Central memory CD4-positive, alpha-beta T cell (primary cell): ENCODE data around the gene IFNA17.
"Not testable (repeated sequence)": the region's sequence is repeated elsewhere in the genome, so short reads cannot be mapped to it uniquely, and the experiment has no call there.

Experiments
- DNase-seq: peaks from one replicate; pipeline ENCODE4 v3.0.0; 2022
- total RNA-seq, 3 experiments: gene quantifications; one replicate each; lab custom pipeline; 2026; lab: John Stamatoyannopoulos, UW

The IFNA17 gene
- 0 reads per million in 3 experiments for total RNA-seq

DNA sequence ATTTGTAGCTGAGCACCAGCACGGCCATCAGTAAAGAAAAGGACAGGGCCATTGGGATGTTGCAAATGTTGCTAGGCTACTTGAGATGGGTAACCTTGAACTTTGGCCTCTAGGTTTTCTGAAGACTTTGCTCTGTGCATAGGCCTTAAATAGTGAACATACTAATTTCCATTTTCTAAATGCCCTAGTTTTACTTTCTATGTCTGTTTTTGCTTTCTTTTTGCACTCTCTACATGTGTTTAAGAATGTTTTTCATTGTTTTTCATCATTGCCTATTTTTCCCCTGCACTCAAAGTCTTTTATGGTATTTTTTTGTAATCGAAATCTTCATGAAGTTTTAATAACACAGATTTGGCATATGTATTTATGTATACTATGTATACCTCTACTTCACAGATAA, at the start of gene IFNA17:
Gene IFNA17 (minus strand): TSS at position 101 of the 400 bp plus-strand sequence. CDS start 49 bp downstream, at position 52.
- DNase-seq: no peak

DNA sequence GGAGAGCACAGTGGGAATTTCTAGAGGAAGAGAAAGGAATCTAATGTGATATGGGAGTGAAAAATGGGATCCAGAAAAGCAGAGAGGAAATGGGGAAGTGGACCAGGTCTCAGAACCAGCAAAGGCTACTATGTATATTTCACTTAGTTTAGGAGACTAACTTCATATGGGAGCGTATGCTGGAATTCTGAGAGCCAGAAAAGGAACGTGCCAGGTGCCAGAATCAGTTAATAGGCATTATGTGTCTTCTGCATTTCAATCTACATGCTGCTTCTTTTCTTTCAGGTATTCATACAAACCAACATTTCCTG, 40.3 kb upstream of the IFNA17 start:
- DNase-seq: no peak

DNA sequence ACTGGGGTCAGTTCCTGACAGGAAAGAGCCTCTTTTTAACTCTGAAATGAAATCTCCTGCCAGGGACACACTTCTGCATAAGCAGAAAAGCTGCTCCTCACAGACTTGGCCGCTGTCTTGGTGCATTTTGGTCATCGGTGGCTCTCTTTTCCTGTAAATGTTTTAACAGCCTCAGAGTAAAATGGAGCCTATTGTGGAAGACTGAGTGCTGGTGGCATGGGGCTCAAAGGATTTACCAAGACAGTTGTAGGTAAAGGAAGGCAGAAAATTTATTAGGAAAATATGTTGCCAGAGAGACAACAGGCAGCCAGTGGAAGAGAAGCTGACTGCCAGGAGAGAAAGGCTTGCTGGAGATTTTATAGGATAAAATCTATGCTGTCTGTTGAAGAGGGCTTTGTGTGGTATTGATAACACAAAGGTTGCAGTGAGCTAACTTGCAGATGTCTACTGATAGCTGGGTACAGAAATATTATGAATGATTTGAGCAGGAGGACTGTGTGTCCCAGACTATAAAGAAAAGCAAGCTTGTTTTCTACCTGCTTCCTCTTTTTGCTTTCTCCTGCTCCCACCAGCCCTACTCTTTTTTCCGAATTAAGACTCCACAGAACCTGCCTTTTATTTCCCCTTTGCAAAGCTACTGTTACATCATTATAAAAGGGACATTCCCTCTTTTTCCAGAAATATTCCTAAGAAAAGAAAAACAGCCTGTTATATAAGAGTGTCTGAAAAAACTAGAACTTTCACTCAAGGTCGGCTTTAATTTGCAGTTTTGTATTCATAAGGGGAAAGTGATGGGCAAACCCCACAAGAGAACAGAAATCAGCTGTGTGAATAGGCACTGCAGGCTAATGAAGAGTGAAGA, 39.7 kb upstream of the IFNA17 start:
- no peak for DNase-seq

DNA sequence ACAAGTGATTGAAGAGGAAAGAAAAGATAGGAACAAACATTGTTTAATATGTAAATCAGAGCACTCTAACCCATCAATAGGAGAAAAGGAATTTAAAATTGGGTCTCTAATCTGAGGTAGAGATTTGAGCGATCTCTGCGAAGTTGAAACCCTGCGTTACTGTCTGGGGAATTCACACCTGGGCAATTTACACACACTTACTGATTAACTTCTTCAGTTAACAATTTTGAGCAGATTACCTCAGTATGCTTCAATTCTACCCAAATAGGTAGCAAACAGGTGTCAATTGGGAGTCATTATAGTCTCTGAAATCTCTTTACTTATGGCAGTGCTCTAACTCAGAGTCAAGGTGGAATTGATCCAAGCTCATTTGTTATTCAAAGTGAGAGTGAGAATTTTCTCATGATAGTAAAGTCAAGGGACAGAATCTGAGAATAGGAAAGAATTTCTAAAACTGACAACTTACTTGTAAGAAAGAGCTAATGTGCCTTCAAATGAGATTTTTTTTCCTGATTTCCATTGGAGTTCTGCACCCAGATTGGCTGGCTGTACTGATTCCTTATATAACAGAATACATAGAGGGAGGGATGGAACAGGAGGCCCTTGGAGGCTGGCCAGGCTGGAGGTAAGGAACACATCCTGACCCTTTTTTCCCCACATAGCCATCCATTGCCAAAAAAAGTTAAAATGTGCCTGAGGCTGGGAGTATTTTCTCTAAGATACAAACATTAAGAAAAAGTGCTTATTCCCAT, 38.9 kb upstream of the IFNA17 start:
- no peak for DNase-seq

DNA sequence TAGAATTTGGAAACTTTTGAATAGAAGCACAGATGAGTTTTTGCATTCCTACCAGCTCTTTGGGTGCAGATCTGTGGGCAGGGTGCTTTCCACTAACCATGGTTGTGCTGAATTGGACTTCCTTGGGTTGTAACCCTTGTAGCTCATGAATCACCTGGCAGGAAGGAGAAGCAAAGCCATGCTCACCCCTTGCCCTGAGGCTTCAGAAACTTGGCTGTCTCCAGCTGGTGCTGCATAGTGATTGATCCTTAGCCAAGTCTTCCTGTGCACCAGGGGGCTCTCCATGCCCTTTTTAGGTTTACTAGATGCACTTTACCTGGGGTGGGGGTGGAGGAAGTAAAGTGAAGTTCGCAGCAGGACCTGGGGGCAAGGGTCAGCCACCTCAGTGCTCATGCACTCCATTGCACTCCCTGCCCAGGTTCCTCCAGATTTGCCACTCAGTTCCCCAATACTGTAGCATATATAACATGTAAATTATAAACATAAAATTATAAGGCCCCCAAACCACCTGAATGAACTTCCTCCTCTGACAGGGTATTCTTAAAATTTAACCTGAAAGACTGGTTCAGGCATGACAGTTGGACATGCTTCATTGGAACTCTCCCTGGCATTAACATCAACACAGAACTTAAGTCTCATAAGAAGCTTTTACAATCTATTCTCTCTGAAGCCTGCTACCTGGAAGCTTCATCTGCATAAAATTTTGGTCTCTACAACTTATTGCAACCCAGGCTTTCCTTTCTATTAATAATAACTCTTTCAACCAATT, 37.6 kb upstream of the IFNA17 start:
- no peak for DNase-seq

DNA sequence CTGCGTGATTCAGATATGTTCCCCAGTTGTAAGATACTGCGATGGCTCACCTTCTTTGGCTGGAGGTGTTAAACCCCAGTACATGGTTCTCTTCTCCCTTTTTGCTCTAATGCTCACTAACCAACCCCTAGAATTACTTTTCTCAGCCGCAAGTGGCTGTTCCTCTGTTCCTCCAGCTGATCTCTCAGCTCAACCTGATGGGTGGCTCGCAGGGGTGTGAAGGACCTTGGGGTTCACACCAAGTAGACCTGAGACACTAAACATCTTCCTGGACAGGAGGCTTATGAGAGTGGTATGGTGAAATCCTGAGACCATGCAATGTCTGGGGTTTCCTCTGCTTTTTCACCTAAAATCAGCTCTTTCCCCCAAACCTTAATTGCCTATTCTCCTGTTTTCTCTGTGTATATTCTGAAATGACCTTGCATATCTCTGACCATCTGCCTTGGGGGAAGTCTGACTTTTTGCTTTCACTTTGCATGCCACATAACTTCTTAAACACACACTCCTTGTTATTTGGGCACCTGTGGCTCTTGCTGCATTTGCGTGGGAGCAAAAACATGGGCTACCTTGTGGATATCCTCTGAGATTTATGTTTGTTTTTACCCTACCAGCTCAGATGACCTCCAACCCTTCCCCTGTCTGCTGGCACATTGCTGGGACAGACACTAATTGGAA, 27.7 kb upstream of the IFNA17 start:
- no peak for DNase-seq

DNA sequence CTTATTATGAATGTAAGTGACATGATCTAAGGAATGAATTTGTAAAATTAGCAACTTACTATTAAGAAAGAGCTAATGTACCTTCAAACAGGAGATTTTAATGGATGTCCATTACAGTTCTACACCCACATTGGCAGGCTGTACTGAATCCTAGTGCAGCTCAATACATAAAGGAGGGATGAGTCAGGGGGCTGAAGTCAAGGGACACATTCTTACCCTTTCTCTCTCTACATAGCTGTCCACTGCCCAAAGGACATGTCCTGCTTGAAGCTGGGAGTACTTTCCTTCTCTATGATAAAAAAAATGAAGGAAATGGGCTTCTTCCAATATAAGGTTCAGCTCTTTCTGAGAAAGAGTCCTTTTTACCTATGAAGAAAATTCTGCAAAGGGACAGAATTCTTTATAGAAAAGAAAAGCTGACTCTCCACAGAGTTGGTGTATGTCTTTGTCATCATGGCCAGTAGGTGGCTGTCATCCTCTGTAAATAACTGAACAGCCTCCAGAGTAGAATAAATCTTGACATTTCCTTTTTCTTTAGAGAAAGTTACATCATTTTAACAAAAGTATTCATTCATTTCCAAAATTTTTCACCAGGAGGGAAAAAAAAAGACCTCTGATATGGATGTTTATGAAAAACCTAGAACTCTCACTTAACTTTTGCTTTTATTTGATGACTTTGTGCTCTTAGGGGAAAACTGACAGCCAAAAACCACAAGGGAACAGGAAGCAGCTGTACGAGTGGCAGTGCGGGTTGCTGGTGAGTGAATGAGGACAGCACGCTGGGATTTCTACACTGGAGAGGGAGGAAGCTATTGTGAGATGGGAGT, 24.9 kb upstream of the IFNA17 start:
- DNase-seq: peak; percentile 14

DNA sequence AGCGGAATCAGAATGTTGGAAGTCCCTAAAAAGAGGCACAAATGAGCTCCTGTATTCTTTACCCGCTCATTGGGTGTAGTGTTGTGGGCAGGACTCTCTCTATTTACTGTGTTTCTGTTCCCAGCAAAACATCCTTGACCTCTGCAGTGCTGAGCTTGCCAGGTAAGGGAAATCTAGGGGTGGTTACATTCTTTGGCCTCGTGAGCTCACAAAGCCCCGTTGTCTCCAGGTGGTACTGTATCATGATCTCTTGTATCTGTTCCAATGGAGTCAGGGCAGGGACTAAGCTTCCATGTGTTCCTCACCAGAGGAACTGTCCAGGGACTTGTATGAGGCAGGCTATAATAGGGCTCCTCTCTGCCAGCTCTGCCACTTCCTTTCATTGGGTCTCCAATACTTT, 23.6 kb upstream of the IFNA17 start:
- DNase-seq: no peak

DNA sequence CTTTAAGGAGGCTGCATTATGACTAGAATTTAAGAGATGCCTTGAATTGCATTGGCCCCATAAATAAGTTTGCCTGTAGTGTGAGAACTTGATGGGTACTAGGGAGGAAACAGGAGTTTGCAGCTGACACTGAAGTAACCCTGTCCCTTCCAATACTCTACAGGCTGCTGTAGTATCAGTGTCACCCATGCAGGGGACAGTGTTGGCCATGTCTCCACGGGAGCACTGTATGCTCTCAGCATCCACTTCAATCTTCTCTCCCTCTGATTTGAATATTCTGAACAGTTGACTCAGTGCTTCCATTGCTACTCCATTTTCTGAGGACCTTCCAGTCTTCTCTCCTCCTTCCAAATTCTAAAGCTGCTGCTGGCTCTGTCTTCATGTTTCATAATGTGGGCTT, 23.2 kb upstream of the IFNA17 start:
- no peak for DNase-seq

DNA sequence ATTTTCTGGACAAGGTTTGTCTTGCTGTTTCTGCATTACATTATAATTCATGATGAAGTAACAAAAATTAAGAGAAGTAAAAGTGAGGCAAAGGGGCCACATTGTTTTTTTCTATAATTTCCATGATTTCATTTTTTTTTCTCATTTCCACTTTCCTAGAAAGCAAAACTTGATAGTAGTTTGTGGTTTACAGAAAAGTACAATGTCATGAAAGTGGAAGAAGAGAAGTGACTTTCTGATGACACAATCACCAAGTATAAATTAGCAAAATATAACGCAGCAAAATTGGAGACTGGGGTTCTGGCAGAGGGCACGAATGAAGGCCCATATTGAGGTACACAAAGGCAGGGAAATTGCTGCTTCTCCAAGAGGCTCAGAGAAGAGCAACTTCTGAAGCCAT, 16.8 kb upstream of the IFNA17 start:
- no peak for DNase-seq

DNA sequence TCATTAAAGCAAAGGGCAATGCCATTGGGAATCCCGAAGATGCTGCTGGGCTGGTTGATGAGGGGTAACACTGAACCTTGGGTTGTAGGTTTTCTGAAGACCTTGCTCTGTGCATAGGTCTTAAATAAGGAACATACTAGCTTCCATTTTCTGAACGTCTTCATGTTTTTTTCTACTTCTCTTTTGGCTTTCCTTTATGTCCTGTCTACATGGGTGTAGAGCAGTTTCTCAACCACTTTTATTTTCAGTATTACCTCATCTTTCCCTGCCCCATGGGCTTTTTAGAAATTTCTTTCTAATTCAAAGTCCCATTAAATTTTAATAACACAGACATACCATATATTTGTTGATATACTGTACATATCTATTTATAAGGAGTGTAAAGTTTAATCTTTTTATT, 11.9 kb upstream of the IFNA17 start, which contains the start of gene IFNA14:
Gene IFNA14 (minus strand): TSS at position 95 of the 400 bp plus-strand sequence. CDS start 70 bp downstream, at position 25.
- DNase-seq: no peak

DNA sequence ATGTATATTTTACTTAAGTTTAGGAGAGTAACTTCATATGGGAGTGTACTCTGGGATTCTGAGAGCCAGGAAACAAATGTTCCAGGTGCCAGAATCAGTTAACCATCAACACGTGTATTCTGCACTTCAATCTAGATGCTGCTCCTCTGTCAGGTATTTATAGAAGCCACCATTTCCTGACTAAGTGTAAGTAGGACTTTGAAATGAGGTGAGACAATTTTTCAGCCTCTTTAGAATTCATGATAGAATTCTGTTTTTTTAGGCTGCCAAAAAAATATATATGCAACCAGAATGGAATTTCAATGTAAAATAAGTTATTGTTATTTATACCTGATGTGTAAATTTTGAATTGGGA, 8.3 kb upstream of the IFNA17 start:
- DNase-seq: not testable (repeated sequence)

DNA sequence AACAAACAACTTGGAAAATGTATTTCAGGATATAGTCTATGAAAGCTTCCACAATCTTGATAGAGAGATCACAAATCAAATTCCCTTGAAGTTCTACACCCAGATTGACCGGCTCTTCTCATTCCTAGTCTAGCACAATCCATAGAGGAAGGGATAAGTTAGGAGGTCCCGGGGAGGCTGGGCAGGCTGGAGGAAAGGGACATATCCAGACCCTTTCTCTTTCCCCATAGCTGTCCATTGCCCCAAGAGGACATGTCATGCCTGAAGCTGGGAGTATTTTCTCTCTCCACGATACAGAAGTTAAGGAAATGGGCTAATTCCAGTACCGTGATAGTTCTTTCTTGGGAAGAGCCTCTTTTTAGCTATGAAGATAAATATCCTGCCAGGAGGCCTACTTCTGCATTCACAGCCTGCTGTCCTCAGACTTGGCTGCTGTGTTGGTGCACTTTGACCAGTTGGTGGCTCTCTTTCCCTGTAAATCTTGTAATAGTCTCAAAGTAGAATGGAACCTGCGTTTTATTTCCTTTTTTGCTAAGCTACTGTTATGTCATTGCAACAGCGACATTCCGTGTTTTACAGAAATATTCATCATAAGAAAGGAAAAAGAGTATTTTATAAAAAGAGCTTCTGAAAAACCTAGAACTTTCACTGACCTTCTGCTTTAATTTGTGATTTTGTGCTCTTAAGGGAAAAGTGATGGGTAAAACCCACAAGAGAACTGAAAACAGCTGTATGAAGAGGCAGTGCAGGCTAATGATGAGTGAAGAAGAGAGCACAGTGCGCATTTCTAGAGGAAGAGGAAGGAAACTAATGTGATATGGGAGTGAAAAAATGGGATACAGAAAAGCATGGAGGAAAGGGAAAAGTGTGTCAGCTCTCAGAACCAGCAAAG, 7.7 kb upstream of the IFNA17 start:
- peak; percentile 16 for DNase-seq

DNA sequence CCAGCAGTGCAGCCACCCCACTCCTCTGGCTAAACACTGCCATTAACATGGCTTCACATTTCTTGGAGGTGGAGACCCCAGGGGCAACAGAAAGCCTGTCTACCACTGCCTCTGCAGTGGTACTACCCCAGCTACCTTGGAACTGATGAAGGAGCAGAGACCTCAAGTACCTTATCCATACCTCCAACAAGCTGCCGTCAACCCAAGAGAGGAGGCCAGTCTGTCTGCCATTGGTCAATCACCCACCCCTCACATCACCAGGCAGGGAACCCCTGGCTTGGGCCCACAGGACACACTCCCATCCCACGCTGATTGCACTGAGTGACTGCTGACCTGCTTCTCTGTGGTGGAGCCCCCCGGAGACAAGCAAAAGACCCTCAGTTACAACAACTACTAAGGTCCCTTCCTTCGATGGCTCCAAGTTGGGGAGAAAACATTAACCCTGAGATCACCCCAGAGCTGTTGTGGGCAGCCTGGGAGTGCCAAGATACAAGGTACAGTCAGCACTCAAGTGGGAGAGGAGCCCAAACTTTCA, 6.2 kb upstream of the IFNA17 start:
- DNase-seq: no peak

DNA sequence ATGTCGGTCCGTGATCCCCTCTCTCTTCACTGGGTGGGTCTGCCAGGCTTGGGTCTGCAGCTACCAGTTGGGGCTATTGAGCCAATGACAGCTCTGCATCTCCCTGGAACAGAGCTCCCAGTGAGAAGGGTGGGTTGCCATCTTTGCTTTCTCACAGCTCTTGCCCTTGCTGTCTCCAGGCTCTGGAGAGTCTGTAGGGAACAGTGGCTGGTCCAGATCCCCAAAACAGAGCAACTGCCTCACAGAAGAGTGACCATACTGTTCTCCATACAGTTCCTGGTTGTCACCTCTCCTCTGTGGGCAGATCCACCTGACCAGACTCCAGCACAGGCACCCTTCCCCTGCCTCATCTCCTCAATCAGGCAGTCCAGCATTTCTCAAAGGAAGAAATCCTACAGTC, 5.2 kb upstream of the IFNA17 start:
- DNase-seq: no peak

DNA sequence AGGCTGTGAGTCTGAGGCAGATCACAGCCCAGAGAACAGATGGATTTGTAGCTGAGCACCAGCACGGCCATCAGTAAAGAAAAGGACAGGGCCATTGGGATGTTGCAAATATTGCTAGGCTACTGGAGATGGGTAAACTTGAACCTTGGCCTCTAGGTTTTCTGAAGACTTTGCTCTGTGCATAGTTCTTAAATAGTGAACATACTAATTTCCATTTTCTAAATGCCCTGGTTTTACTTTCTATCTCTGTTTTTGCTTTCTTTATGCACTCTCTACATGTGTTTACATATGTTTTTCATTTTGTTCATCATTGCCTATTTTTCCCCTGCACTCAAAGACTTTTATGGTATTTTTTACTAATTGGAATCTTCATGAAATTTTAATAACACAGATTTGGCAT, 10.8 kb downstream of the IFNA17 start, which contains the start of gene IFNA16:
Gene IFNA16 (minus strand): TSS at position 101 of the 400 bp plus-strand sequence. CDS start 6 bp downstream, at position 95.
- not testable (repeated sequence) for DNase-seq

DNA sequence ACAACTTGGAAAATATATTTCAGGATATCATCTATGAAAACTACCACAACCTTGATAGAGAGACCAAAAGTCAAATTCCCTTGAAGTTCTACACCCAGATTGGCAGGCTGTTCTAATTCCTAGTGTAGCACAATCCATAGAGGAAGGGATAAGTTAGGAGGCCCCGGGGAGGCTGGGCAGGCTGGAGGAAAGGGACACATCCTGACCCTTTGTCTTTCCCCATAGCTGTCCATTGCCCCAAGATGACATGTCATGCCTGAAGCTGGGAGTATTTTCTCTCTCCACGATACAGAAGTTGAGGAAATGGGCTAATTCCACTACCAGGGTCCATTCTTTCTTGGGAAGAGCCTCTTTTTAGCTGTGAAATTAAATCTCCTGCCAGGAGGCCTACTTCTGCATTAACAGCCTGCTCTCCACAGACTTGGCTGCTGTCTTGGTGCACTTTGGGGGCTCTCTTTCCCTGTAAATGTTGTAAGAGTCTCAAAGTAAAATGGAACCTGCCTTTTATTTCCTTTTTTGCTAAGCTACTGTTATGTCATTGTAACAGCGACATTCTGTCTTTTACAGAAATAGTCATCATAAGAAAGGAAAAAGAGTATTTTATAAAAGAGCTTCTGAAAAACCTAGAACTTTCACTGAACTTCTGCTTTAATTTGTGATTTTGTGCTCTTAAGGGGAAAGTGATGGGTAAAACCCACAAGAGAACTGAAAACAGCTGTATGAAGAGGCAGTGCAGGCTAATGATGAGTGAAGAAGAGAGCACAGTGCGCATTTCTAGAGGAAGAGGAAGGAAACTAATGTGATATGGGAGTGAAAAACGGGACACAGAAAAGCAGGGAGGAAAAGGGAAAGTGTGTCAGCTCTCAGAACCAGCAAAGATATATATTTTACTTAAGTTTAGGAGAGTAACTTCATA, 14.4 kb downstream of the IFNA17 start:
- DNase-seq: not testable (repeated sequence)

DNA sequence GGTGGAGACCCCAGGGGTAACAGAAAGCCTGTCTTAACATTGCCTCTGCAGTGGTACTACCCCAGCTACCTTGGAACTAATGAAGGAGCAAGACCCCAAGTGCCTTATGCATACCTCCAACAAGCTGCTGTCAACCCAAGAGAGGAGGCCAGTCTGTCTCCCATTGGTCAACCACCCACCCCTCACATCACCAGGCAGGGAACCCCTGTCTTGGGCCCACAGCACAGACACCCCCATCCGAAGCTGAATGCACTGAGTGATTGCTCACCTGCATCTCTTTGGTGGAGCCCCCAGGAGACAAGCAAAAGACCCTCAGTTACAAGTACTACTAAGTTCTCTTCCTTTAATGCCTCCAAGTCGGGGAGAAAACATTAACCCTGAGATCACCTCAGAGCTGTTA, 15.9 kb downstream of the IFNA17 start:
- not testable (repeated sequence) for DNase-seq

DNA sequence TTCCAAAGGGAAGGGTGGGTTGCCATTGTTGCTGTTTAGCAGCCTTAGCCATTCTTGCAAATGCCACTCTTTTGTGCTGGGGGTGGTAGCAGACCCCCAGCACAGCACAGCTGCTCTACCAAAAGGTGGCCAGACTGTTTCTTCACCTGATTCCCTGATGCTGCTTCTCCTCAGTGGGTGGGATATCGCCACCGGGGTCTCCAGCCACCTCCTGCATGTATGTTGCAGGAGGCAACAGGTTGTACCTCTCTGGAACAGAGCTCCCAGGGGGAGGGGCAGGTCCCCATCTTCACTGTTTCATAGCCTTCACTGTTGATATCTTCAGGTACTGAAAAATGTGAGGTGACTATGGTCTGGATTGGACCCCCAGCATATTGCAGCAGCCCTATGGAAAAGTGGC, 17.2 kb downstream of the IFNA17 start:
- not testable (repeated sequence) for DNase-seq
